ENCODE measurements around the gene SGTA. TPM values are rescaled to one million over a fixed set of nuclear protein-coding genes. Genes with fewer than 3 reads are reported as not detected.

SGTA gene
- total RNA-seq: 35.7 TPM
- 10 to 100 TPM; 28.2 to 35.3 (median 31.5) TPM for polyA plus RNA-seq

- Histone ChIP-seq H3K27me3 (ENCODE audit: control insufficient read depth, insufficient read depth, low read length) (no peaks in the 10 kb centered on the region), H3K27ac (ENCODE audit: insufficient read depth, low read length, poor library complexity, severe bottlenecking) (peak within 1 kb of the TSS; percentile 82), H3K36me3 (ENCODE audit: control insufficient read depth, insufficient read depth, low read length) (peaks cover 3% of the 10 kb centered on the region), H3K4me3 (ENCODE audit: low read depth, low read length) (peak within 1 kb of the TSS; percentile 75), H3K9me3 (ENCODE audit: control insufficient read depth in 2 of 2, low read length in 2 of 2) (no peaks in the 10 kb centered on the region), H3K4me1 (ENCODE audit: control insufficient read depth, insufficient read depth, low read length, poor library complexity, severe bottlenecking) (peaks cover 43% of the 10 kb centered on the region)
- peak within 1 kb of the TSS; percentile 87 to 91 (median 90) for H3K4me3 Mint-ChIP-seq
- H3K9me3 Mint-ChIP-seq: peaks cover 0 to 2% (median 0%) of the 10 kb centered on the region in 7 donors
- DNase-seq (peak; percentile 94 to 98 (median 97)), ATAC-seq (ENCODE audit: low read depth in 2 of 2) (peak; percentile 66 to 67)
- H3K27ac Mint-ChIP-seq: peak within 1 kb of the TSS; percentile 94 to 97 (median 95)
- H3K36me3 Mint-ChIP-seq: no peaks in the 10 kb centered on the region
- peaks cover 17 to 71% (median 38%) of the 10 kb centered on the region in 4 donors for H3K4me1 Mint-ChIP-seq
- peaks cover 4% of the 10 kb centered on the region for H3K27me3 Mint-ChIP-seq
These were observed at the start of gene SGTA for GRCh38 chr19:2782936-2783780. TSS of gene SGTA (minus strand) at chr19:2783273. CDS start at chr19:2769068, 14,205 bp downstream.

- Mint-ChIP-seq H3K27me3 (no peaks in the 10 kb centered on the region), H3K36me3 (peaks cover 23% of the 10 kb centered on the region), H3K4me1 (peaks cover 0 to 7% (median 2%) of the 10 kb centered on the region in 4 donors), H3K9me3 (peaks cover 0 to 24% (median 7%) of the 10 kb centered on the region in 7 donors), H3K4me3 (no peak overlapping the region), H3K27ac (no peak overlapping the region)
- Histone ChIP-seq H3K27me3 (ENCODE audit: control insufficient read depth, insufficient read depth, low read length) (no peaks in the 10 kb centered on the region), H3K27ac (ENCODE audit: insufficient read depth, low read length, poor library complexity, severe bottlenecking) (no peak overlapping the region), H3K4me1 (ENCODE audit: control insufficient read depth, insufficient read depth, low read length, poor library complexity, severe bottlenecking) (no peaks in the 10 kb centered on the region), H3K36me3 (ENCODE audit: control insufficient read depth, insufficient read depth, low read length) (peaks cover 12% of the 10 kb centered on the region), H3K9me3 (ENCODE audit: control insufficient read depth in 2 of 2, low read length in 2 of 2) (peaks cover 8 to 10% of the 10 kb centered on the region in 2 experiments), H3K4me3 (ENCODE audit: low read depth, low read length) (no peak overlapping the region)
- DNase-seq: no peak
- ATAC-seq (ENCODE audit: low read depth in 2 of 2): no peak
These were observed 44.9 kb upstream of the SGTA start for GRCh38 chr19:2827840-2828489.

- ATAC-seq (ENCODE audit: low read depth in 2 of 2) (no peak), DNase-seq (no peak)
- peaks cover 3% of the 10 kb centered on the region for H3K36me3 ChIP-seq (ENCODE audit: control insufficient read depth, insufficient read depth, low read length)
- H3K27ac Mint-ChIP-seq: no peak overlapping the region
- H3K4me3 ChIP-seq (ENCODE audit: low read depth, low read length): no peak overlapping the region
- no peaks in the 10 kb centered on the region for H3K27me3 Mint-ChIP-seq
- H3K9me3 Mint-ChIP-seq: peaks cover 0 to 16% (median 3%) of the 10 kb centered on the region in 7 donors
- peaks cover 19% of the 10 kb centered on the region for H3K36me3 Mint-ChIP-seq
- H3K9me3 ChIP-seq (ENCODE audit: control insufficient read depth in 2 of 2, low read length in 2 of 2): peaks cover 0 to under 1% of the 10 kb centered on the region in 2 experiments
- H3K4me1 Mint-ChIP-seq: peaks cover 0 to 8% (median 3%) of the 10 kb centered on the region in 4 donors
- no peaks in the 10 kb centered on the region for H3K4me1 ChIP-seq (ENCODE audit: control insufficient read depth, insufficient read depth, low read length, poor library complexity, severe bottlenecking)
- no peak overlapping the region for H3K27ac ChIP-seq (ENCODE audit: insufficient read depth, low read length, poor library complexity, severe bottlenecking)
- no peaks in the 10 kb centered on the region for H3K27me3 ChIP-seq (ENCODE audit: control insufficient read depth, insufficient read depth, low read length)
- H3K4me3 Mint-ChIP-seq: no peak overlapping the region
These were observed 43.9 kb upstream of the SGTA start for GRCh38 chr19:2827022-2827421.

- no peak overlapping the region for H3K4me3 ChIP-seq (ENCODE audit: low read depth, low read length)
- H3K27ac ChIP-seq (ENCODE audit: insufficient read depth, low read length, poor library complexity, severe bottlenecking): no peak overlapping the region
- peaks cover 14% of the 10 kb centered on the region for H3K4me1 ChIP-seq (ENCODE audit: control insufficient read depth, insufficient read depth, low read length, poor library complexity, severe bottlenecking)
- Mint-ChIP-seq H3K27ac (no peak overlapping the region), H3K27me3 (no peaks in the 10 kb centered on the region), H3K4me1 (peaks cover 0 to 26% (median 7%) of the 10 kb centered on the region in 4 donors), H3K36me3 (peaks cover 19% of the 10 kb centered on the region), H3K4me3 (peak overlapping the region in 1 of 4 donors; percentile 60), H3K9me3 (peaks cover 0 to 4% (median 0%) of the 10 kb centered on the region in 7 donors)
- H3K36me3 ChIP-seq (ENCODE audit: control insufficient read depth, insufficient read depth, low read length): peaks cover 3% of the 10 kb centered on the region
- H3K9me3 ChIP-seq (ENCODE audit: control insufficient read depth in 2 of 2, low read length in 2 of 2): no peaks in the 10 kb centered on the region
- DNase-seq: no peak
- no peak for ATAC-seq (ENCODE audit: low read depth in 2 of 2)
- no peaks in the 10 kb centered on the region for H3K27me3 ChIP-seq (ENCODE audit: control insufficient read depth, insufficient read depth, low read length)
These were observed 41.1 kb upstream of the SGTA start for GRCh38 chr19:2824129-2824528.

- H3K27ac Mint-ChIP-seq: no peak overlapping the region
- H3K36me3 ChIP-seq (ENCODE audit: control insufficient read depth, insufficient read depth, low read length): peaks cover 3% of the 10 kb centered on the region
- H3K9me3 Mint-ChIP-seq: peaks cover 0 to 3% (median 0%) of the 10 kb centered on the region in 7 donors
- H3K4me3 ChIP-seq (ENCODE audit: low read depth, low read length): no peak overlapping the region
- H3K27me3 ChIP-seq (ENCODE audit: control insufficient read depth, insufficient read depth, low read length): no peaks in the 10 kb centered on the region
- H3K4me1 Mint-ChIP-seq: peaks cover 0 to 26% (median 7%) of the 10 kb centered on the region in 4 donors
- H3K27ac ChIP-seq (ENCODE audit: insufficient read depth, low read length, poor library complexity, severe bottlenecking): no peak overlapping the region
- H3K36me3 Mint-ChIP-seq: peaks cover 18% of the 10 kb centered on the region
- H3K4me3 Mint-ChIP-seq: peak overlapping the region in 2 of 4 donors; percentile 9 to 47
- H3K27me3 Mint-ChIP-seq: no peaks in the 10 kb centered on the region
- DNase-seq (no peak), ATAC-seq (ENCODE audit: low read depth in 2 of 2) (no peak)
- H3K9me3 ChIP-seq (ENCODE audit: control insufficient read depth in 2 of 2, low read length in 2 of 2): no peaks in the 10 kb centered on the region
- peaks cover 14% of the 10 kb centered on the region for H3K4me1 ChIP-seq (ENCODE audit: control insufficient read depth, insufficient read depth, low read length, poor library complexity, severe bottlenecking)
These were observed 40.6 kb upstream of the SGTA start for GRCh38 chr19:2823646-2824045.

GRCh38 chr19:2822846-2823245, 39.8 kb upstream of the SGTA start:
- Histone ChIP-seq H3K36me3 (ENCODE audit: control insufficient read depth, insufficient read depth, low read length) (peaks cover 1% of the 10 kb centered on the region), H3K27me3 (ENCODE audit: control insufficient read depth, insufficient read depth, low read length) (no peaks in the 10 kb centered on the region), H3K27ac (ENCODE audit: insufficient read depth, low read length, poor library complexity, severe bottlenecking) (no peak overlapping the region), H3K4me3 (ENCODE audit: low read depth, low read length) (no peak overlapping the region), H3K4me1 (ENCODE audit: control insufficient read depth, insufficient read depth, low read length, poor library complexity, severe bottlenecking) (peaks cover 14% of the 10 kb centered on the region), H3K9me3 (ENCODE audit: control insufficient read depth in 2 of 2, low read length in 2 of 2) (no peaks in the 10 kb centered on the region)
- Mint-ChIP-seq H3K27ac (no peak overlapping the region), H3K36me3 (peaks cover 10% of the 10 kb centered on the region), H3K4me1 (peaks cover 0 to 26% (median 4%) of the 10 kb centered on the region in 4 donors), H3K9me3 (peaks cover 0 to 3% (median 0%) of the 10 kb centered on the region in 7 donors), H3K4me3 (peak overlapping the region in 2 of 4 donors; percentile 31 to 83), H3K27me3 (no peaks in the 10 kb centered on the region)
- no peak for ATAC-seq (ENCODE audit: low read depth in 2 of 2)
- no peak for DNase-seq

GRCh38 chr19:2820112-2820702, 37.1 kb upstream of the SGTA start:
- DNase-seq (peak in 1 of 3 donors; percentile 15), ATAC-seq (ENCODE audit: low read depth in 2 of 2) (peak in 1 of 2 donors; percentile 1)
- peak overlapping the region; percentile 64 for H3K4me3 ChIP-seq (ENCODE audit: low read depth, low read length)
- no peak overlapping the region for H3K27ac ChIP-seq (ENCODE audit: insufficient read depth, low read length, poor library complexity, severe bottlenecking)
- H3K9me3 ChIP-seq (ENCODE audit: control insufficient read depth in 2 of 2, low read length in 2 of 2): no peaks in the 10 kb centered on the region
- no peaks in the 10 kb centered on the region for H3K9me3 Mint-ChIP-seq
- H3K36me3 Mint-ChIP-seq: peaks cover 6% of the 10 kb centered on the region
- no peaks in the 10 kb centered on the region for H3K27me3 Mint-ChIP-seq
- H3K27ac Mint-ChIP-seq: peak overlapping the region in 2 of 3 donors; percentile 23 to 55
- H3K4me3 Mint-ChIP-seq: peak overlapping the region; percentile 81 to 88 (median 84)
- H3K4me1 Mint-ChIP-seq: peaks cover 0 to 26% (median 4%) of the 10 kb centered on the region in 4 donors
- H3K4me1 ChIP-seq (ENCODE audit: control insufficient read depth, insufficient read depth, low read length, poor library complexity, severe bottlenecking): peaks cover 14% of the 10 kb centered on the region
- no peaks in the 10 kb centered on the region for H3K36me3 ChIP-seq (ENCODE audit: control insufficient read depth, insufficient read depth, low read length)
- no peaks in the 10 kb centered on the region for H3K27me3 ChIP-seq (ENCODE audit: control insufficient read depth, insufficient read depth, low read length)
